GM19468 (cell line): ENCODE measurements around the gene IL25.

ENCODE experiments used
- ATAC-seq: cut with Tn5 transposase; IDR thresholded peaks from one replicate; pipeline ENCODE4 v1.9.1; 2021; ENCODE audit warnings: mild to moderate bottlenecking, moderate library complexity, moderate number of reproducible peaks; ENCODE audit not compliant: unreplicated experiment; ENCODE audit errors: extremely low read depth

Gene IL25

DNA sequence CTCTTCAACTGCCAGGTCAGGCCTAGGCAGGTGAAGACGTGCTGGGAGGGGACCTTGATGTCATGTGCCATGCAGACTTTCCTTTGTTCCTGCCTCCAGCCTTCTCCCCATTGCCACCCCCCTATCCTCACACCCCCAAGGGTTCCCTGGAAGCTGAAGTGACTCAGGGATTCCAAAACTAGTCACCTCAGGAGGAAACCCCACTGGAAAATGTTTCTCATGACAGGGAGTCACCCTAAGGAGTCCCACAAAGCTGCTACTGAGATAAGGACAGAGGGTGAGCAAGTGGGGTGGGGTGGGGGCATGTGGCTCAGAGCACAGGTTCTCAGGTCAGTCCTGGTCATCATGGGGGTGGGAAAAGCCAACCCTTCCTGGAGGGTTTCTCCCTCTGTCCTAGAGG is 2.4 kb upstream of the IL25 start:
- no peak for ATAC-seq

DNA sequence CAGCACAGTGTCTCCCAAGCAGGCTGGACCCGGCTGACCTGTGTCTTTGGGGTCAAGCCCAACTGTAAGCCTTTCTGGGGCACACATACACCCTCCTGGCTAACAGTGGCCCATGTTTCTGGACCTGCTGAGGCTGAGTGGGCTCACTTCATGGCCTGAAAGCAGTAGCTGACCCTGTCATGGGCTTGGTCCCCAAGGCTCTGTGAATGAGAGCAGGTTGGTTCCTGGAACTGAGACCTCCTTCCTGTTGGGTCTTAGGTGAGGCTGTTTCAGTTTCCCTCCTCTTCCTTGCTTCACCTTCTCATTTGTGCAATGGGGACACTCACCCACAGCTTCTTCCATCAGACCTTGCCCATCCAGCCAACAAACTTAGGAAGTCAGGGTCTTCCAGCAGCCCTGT is 744 bp upstream of the IL25 start:
- no peak for ATAC-seq

DNA sequence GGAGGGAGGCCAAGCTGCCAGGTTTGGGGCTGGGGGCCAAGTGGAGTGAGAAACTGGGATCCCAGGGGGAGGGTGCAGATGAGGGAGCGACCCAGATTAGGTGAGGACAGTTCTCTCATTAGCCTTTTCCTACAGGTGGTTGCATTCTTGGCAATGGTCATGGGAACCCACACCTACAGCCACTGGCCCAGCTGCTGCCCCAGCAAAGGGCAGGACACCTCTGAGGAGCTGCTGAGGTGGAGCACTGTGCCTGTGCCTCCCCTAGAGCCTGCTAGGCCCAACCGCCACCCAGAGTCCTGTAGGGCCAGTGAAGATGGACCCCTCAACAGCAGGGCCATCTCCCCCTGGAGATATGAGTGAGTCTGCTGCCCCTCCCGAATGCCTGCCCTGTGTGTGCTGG is 432 bp downstream of the IL25 start:
- no peak for ATAC-seq

DNA sequence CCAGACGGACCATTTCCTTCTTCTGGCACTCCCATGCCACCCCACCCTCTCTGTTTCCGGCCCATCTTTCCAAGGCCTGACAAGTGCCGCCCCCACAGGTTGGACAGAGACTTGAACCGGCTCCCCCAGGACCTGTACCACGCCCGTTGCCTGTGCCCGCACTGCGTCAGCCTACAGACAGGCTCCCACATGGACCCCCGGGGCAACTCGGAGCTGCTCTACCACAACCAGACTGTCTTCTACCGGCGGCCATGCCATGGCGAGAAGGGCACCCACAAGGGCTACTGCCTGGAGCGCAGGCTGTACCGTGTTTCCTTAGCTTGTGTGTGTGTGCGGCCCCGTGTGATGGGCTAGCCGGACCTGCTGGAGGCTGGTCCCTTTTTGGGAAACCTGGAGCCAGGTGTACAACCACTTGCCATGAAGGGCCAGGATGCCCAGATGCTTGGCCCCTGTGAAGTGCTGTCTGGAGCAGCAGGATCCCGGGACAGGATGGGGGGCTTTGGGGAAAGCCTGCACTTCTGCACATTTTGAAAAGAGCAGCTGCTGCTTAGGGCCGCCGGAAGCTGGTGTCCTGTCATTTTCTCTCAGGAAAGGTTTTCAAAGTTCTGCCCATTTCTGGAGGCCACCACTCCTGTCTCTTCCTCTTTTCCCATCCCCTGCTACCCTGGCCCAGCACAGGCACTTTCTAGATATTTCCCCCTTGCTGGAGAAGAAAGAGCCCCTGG is 3.1 kb downstream of the IL25 start:
- no peak for ATAC-seq

DNA sequence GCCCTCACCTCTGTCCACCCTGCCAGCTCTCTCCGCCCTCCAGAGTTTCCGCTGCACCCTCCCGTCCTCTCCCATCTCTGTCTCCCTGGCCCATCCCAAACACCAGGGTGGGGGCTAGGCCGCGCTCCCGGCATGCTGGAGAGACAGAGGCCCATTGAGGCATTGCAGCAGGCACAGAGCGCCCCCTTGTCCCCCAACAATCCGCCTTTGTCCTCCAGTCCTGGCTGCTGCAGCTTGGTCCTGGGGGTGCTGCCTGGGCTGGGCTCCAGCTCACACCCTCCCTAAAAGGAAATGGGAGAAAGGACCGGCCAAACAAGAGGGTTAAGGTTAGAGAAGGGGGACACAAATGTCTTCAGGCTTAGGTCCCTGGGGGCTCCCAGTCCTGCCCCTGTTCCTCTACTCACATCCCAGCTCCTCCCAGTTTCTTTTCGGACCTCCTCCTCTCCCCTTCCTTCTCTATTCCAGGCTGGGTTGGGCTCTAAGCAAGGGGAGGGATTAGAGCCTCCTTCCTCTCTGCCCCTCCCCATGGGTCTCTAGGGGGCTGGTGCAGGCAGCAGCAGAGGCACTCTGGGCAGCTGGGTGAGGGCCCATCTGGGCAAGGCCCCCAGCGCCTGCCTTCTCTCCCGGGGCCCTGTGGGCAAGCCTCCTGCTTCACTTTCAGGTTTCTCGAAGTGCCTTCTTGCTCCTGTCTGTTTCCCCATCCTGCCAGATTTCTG is 4.0 kb downstream of the IL25 start, which contains the start of gene CMTM5:
TSS of gene CMTM5 (plus strand) at position 565 of the 716 bp plus-strand sequence. CDS start 206 bp downstream, outside the sequence.
- ATAC-seq = no peak

DNA sequence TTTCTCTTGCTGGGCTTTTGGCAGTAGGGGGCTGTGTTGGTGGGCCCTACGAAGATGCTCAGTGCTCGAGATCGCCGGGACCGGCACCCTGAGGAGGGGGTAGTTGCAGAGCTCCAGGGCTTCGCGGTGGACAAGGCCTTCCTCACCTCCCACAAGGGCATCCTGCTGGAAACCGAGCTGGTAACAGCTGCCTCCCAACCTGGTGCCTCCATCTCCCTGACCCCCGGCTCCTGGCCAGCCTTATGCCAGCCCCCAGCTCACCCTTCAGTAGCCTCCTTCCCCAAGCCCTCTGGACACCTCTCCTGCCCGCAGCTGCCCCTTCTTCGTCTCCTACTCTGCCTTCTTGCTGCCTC is 4.6 kb downstream of the IL25 start:
- no peak for ATAC-seq

DNA sequence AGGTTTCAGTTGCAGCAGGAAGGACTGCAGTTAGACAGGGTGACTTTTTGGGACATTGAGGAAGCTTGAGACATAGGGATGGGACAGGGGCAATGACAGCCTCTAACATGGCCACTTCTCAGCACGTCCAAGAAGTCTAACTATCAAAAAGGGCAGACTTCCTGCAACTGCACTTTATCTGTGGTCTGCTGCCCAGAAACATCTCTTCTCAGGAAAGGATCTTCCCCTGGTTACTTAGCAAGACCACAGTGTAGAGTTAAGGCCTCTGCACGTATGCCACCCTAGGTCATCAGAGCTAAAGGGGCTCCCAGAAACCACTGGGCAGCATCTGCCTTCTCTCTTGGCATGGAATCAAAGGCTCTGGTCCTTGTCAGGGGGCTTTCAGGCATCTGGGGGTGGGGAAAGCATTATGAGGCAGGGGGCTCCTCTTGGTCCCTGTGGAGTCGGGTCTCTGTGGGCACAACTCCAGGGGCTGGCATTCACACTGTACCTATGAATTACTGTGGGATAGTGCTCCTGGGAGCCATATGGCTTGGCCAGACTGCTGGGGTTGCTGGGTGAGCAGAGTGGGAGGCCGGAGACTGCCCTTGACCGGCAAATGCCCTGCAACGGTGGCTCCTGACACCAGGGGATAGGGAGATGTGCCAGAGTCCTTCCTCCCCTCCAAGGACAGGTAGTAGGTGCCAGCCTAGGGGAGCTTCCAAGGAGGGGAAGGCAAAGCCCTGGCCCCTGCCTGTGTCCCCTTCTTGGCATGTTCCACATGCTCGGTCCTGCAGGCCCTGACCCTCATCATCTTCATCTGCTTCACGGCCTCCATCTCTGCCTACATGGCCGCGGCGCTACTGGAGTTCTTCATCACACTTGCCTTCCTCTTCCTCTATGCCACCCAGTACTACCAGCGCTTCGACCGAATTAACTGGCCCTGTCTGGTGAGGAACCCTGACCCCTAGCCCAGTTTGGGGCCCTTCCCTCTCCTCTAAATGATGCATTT is 5.3 kb downstream of the IL25 start:
- ATAC-seq = no peak

DNA sequence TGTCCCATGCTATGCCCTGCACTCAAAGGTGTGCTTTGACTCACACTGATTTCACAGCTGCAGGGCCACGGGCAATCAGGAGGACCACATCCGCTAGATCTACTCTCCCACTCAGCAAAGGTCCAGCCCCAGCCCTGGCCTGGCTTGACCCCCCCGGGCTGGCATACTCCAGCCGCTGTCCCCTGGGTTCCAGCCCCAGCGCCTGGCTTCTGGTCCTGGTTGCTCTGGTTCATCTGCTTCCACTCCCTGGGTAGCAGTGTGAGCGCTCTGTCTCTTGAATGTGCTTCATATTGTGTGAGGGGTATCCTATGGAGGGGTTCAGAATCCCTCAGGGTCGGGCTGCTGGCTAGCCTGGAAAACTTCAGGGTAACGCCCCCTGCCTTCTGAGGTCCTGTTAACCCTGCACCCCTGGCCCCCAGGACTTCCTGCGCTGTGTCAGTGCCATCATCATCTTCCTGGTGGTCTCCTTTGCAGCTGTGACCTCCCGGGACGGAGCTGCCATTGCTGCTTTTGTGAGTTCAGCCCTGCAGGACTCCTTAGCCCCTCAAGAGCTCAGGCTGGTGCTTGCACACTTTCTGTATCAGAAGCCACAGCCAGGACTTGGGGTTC is 6.1 kb downstream of the IL25 start:
- no peak for ATAC-seq

DNA sequence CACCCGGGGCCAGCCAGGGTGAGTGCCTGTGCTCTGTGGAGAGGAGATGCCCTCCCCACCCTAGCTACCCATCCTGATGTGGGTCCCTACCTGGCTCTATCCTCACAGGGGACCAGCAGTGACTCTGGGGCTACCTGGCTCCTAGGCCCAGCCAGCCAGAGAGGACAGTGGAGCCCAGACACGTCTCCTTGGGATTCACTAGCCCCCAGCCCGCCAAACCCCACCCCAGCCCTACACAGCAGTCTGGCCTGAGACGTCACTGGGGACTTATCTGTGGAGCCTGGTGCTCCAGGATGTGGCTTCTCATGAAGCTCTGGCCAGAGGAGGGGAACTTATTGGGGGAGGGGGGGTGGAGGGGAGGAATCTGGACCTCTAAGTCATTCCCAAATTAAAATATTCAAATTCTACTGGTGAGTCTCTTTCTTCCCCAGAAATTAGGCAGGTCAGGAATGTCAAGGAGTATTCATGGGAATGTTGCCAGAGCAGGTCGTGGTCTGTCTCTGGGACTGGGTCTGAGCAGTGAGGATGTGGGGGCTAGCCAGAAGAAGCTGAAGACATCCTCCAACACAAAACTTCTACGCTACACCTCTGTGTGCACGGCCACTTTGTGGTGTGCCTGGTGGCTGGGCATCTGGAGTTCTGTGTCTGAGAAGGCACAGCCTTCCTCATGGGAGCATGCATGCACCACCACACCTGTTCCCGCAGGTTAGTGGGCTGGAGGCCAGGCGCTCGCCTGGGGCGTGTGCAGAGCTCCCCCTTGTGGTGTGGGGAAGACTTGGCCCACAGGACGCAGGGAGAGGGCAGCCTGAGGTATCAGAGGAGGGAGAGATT is 7.0 kb downstream of the IL25 start:
- no peak for ATAC-seq

DNA sequence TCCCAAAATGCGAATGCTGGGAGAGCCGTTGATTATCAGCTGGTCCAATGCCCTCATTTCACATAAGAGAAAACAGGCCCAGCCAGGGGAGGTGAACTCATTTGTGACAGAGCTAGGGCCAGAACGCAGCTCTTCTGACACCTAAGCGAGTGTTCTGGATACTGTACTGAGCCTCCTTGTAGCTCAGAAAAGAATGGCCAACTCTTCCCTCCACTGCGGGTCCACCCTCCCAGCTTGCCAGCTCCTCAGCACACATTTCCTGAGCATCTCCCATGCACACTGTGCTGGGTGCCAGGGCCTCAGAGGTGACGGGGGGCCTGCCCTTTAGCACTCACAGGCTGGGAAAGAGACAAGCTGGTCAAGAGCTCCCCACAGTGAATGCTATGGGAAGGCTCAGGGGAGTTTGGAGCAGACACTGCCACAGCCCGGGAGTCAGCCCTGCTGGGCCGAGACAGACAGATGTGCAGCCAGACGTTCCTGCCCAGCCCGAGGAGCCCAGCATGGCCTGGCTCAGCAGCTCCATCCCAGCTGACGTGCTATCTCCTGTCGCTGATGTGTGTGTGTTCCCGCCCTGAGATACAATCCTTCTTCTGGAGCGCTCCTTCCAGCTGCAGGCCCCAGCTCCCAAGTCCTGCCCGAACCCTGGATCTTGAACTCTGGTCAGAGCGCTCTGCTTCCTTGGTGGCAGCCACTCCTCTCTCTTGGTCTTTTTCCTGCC is 7.7 kb downstream of the IL25 start:
- ATAC-seq = no peak

DNA sequence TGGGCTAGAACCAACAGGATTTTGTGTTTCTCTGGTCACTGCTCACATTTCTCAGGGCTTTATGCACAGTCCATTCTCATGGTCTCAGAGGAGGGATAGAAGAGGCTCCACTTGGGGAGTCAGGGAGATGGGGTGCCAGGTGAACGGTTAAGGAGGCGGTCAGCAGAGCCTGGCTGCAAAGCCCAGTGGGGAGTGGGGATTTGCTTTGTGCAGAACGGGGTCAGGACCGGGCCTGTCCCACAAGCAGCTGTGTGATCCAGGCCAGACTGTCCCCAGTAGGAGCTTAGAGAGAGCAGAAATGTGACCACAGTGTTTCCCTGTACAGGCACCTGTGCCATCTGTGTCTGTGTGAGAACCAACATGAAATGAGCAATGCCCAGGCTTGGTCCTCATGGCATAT is 8.4 kb downstream of the IL25 start:
- no peak for ATAC-seq

DNA sequence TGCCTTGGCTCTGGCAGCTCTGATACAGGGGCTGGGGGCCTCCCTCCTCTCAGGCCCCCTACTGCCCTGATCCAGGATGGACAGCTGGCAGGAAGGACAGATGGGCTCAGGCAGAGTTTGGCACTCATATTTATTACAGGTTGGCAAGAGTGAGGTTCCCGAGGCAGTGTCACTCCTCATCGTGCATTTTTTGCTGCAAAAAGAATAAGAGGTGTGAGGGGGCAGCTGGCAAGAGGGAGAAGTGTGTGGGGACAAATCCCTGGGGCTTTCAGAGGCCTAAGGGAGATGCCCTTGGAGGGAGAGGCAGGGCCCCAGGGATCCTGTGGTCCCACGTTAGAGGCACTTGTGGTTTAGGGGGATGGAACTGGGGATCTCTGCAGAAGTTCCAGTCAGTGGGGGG is 9.3 kb downstream of the IL25 start:
- no peak for ATAC-seq

DNA sequence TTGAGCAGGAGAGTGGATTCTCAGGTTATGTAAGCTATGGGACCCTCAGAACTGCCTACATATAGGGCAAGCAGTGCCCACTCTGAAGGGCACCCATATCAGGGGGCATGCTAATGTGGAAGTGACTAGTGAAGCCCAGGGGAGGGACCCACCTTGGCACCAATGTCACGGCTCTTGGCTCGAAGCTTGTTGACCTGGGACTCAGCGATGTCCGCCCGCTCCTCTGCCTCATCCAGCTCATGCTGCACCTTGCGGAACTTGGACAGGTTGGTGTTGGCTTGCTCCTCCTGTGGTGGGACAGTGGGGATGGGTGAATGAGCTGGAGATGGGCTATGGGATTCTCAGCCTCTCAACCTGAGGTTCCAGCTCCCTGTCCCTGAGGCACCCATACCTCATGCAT is 9.7 kb downstream of the IL25 start:
- no peak for ATAC-seq

DNA sequence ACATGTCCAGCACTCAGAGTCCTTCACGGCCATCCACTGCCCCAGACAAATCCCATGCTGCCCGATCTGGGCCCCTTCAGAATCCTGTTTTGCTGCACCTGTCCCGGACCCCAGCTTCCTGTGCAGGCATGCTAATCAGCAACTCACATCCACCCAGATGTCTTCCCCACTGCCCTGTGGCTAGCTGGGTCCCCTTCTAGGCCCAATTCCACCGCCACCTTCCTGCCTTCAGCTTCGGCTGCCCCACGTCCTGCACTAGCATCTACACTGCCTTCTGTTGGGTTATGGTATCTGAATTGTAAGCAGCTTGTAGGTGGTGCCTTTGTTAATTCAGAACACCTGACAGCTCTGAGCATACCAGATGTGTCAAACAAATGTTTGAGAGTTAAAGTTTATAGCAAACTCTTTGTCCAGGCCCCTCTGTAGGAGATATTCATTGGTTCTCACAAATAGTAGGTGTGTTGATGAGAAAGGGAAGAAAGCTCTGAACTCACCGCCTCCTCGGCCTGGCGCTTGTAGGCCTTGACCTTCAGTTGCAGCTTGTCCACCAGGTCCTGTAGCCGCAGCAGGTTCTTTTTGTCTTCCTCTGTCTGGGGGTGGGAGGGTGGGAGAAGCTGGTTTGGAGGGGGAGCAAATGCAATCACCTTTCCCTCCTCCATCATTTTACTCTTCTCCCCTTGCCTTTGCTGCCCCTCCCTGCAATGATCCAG is 10.3 kb downstream of the IL25 start:
- no peak for ATAC-seq

DNA sequence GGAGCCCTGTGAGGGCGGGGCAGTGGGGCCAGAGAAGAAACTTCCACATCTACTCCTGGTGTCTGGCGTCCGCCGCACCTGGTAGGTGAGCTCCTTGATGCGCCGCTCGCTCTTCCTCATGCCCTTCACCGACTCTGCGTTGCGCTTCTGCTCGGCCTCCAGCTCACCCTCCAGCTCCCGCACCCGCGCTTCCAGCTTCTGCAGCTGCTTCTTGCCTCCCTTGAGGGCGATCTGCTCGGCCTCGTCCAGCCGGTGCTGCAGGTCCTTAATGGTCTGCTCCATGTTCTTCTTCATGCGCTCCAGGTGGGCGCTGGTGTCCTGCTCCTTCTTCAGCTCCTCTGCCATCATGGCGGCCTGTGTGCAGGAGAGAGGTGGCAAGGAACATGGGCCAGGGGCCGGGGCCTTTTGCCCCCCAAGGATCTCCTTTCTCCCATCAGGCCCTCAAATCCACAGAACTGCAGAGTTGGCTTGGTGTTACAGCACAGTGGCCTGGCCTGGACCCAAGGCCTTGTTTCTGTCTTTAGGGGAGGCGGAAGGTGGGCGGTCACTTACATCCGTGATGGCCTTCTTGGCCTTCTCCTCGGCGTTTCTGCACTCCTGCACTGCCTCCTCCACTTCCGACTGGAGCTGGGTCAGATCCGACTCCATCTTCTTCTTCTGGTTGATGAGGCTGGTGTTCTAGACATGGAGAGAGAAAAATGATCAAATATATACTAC is 11.9 kb downstream of the IL25 start:
- no peak for ATAC-seq

DNA sequence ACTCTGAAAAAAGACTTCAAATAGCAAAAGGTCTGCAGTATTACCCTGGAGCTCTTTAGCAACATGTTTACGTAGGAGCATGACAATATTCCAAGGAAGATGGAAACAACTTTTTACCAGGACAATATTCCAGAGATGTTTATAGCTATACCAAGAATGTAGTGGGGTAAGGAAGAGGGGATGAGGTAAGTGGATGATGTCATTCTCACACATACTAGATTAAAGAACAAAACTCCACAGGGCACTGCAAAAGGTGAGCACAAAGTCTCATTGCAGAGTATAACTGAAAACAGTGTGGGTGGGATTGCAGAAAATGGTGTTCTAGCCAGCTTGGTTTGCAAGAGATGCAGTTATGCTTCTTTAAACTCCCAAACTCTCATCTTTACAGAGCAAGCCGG is 12.6 kb downstream of the IL25 start:
- no peak for ATAC-seq

DNA sequence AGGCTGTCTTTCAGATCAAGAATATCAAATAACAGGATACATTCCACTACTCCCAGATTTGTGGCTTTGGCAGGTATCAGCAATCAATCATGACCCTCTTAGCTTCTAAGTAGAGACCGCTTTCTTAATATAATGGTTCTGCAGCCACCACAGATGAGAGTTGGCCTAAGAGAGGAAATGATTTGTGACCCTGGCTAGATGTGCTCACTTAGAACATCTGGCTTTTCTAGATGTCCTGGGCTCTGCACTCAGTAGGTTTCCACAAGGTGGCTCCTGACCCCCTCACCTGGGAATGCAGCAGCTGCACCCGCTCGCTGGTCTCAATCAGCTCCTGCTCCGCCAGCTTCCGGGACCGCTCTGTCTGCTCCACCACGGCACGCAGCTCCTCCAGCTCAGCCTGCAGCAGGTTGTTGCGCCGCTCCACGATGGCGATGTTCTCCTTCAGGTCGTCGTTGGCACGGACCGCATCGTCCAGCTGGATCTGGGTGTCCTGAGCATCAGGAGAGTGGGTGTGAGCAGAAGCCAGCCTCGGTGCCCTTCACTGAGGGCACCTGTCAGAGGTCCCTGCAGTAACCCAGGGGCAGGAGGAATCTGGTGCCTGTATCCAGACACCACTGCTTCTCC is 13.1 kb downstream of the IL25 start:
- no peak for ATAC-seq
